ENCODE measurements around the gene HCK. TPM values are rescaled to one million over a fixed set of nuclear protein-coding genes. Genes with fewer than 3 reads are reported as not detected.

HCK gene
- total RNA-seq, 1 experiment from 2014 or later, result 1.3 TPM

- no peak for ATAC-seq
- CTCF ChIA-PET, result interaction anchor here (0.8 to 1.3 kb wide), 2 partner anchors 21 to 157 kb away, joined by 3 to 4 read pairs; no protein-coding TSS in a partner anchor
- Mint-ChIP-seq H3K27me3 (ENCODE audit: low read depth) (no peaks in the 10 kb centered on the region; the same call in 1 of the 2 replicates), H3K27ac (no peak within 1 kb of the TSS; the same call in 1 of the 2 replicates), H3K36me3 (no peaks in the 10 kb centered on the region), H3K4me1 (peaks cover 54% of the 10 kb centered on the region), H3K9me3 (no peaks in the 10 kb centered on the region), H3K4me3 (peak within 1 kb of the TSS; percentile 41)
- no peak for DNase-seq (ENCODE audit: low spot score)
- POLR2A ChIA-PET, result no interaction called here
- TF ChIP-seq ZNF232 (CRISPR knock-in tag; IDR thresholded peaks at IDR 0.05) (no peak), ETV6 (CRISPR knock-in tag; IDR thresholded peaks at IDR 0.05) (no peak), IRF1 (CRISPR knock-in tag; IDR thresholded peaks at IDR 0.05) (no peak), ATF1 (CRISPR knock-in tag; IDR thresholded peaks at IDR 0.05) (no peak), EMX1 (CRISPR knock-in tag; IDR thresholded peaks at IDR 0.05) (no peak), ESRRA (CRISPR knock-in tag; IDR thresholded peaks at IDR 0.05; ENCODE audit: borderline replicate concordance) (no peak), OVOL2 (CRISPR knock-in tag; IDR thresholded peaks at IDR 0.05; ENCODE audit: borderline replicate concordance) (no peak), GABPB1 (CRISPR knock-in tag; IDR thresholded peaks at IDR 0.05) (no peak), FOXP4 (CRISPR knock-in tag; IDR thresholded peaks at IDR 0.05) (no peak), KAT7 (CRISPR knock-in tag; IDR thresholded peaks at IDR 0.05; ENCODE audit: borderline replicate concordance) (no peak)
- TF ChIP-seq, protein P1, sequence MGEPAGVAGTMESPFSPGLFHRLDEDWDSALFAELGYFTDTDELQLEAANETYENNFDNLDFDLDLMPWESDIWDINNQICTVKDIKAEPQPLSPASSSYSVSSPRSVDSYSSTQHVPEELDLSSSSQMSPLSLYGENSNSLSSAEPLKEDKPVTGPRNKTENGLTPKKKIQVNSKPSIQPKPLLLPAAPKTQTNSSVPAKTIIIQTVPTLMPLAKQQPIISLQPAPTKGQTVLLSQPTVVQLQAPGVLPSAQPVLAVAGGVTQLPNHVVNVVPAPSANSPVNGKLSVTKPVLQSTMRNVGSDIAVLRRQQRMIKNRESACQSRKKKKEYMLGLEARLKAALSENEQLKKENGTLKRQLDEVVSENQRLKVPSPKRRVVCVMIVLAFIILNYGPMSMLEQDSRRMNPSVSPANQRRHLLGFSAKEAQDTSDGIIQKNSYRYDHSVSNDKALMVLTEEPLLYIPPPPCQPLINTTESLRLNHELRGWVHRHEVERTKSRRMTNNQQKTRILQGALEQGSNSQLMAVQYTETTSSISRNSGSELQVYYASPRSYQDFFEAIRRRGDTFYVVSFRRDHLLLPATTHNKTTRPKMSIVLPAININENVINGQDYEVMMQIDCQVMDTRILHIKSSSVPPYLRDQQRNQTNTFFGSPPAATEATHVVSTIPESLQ (CRISPR knock-in tag; IDR thresholded peaks at IDR 0.05), result no peak
Observed at GRCh38 chr20:32010101-32010500, 41.9 kb upstream of the HCK start, which contains the start of gene CCM2L. Gene CCM2L (plus strand): TSS chr20:32010438. CDS start chr20:32010455, 17 bp downstream.

- ATAC-seq (peak; percentile 68), DNase-seq (ENCODE audit: low spot score) (peak; percentile 42)
- no peaks in the 10 kb centered on the region for H3K36me3 Mint-ChIP-seq
- H3K4me1 Mint-ChIP-seq, result peaks cover 59% of the 10 kb centered on the region
- H3K27me3 Mint-ChIP-seq (ENCODE audit: low read depth), result peaks cover 2% of the 10 kb centered on the region
- TF ChIP-seq AR (CRISPR knock-in tag; IDR thresholded peaks at IDR 0.05) (no peak), TCF7 (CRISPR knock-in tag; IDR thresholded peaks at IDR 0.05; ENCODE audit: low read depth) (no peak), FOXK1 (CRISPR knock-in tag; IDR thresholded peaks at IDR 0.05) (no peak), TEAD1 (CRISPR knock-in tag; IDR thresholded peaks at IDR 0.05) (no peak)
- TF ChIP-seq, protein P2, sequence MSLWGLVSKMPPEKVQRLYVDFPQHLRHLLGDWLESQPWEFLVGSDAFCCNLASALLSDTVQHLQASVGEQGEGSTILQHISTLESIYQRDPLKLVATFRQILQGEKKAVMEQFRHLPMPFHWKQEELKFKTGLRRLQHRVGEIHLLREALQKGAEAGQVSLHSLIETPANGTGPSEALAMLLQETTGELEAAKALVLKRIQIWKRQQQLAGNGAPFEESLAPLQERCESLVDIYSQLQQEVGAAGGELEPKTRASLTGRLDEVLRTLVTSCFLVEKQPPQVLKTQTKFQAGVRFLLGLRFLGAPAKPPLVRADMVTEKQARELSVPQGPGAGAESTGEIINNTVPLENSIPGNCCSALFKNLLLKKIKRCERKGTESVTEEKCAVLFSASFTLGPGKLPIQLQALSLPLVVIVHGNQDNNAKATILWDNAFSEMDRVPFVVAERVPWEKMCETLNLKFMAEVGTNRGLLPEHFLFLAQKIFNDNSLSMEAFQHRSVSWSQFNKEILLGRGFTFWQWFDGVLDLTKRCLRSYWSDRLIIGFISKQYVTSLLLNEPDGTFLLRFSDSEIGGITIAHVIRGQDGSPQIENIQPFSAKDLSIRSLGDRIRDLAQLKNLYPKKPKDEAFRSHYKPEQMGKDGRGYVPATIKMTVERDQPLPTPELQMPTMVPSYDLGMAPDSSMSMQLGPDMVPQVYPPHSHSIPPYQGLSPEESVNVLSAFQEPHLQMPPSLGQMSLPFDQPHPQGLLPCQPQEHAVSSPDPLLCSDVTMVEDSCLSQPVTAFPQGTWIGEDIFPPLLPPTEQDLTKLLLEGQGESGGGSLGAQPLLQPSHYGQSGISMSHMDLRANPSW (CRISPR knock-in tag; conservative IDR thresholded peaks at IDR 0.05; ENCODE audit: low read depth), result no peak
- CTCF ChIA-PET, result interaction anchor here (0.8 to 1.3 kb wide), 2 partner anchors 20 to 158 kb away, joined by 3 to 4 read pairs; no protein-coding TSS in a partner anchor
- H3K27ac Mint-ChIP-seq, result no peak overlapping the region; the same call in 1 of the 2 replicates
- no peaks in the 10 kb centered on the region for H3K9me3 Mint-ChIP-seq
- POLR2A ChIA-PET, result no interaction called here
- peak overlapping the region; percentile 41 for H3K4me3 Mint-ChIP-seq
Observed at GRCh38 chr20:32010666-32011065, 41.4 kb upstream of the HCK start.

Measured in WTC11 (cell line).